Neuronal stem cell (in vitro differentiated cells): ENCODE measurements around the gene UNC13A.

Experiments
- DNase-seq: peaks from one replicate; pipeline ENCODE4 v3.0.0-alpha.2; 2013; ENCODE audit warnings: low spot score
- H2AFZ ChIP-seq: one replicate; pipeline ENCODE4 v1.6.1; 2013; ENCODE audit warnings: mild to moderate bottlenecking, low read length, inconsistent platforms
- H2AK5ac ChIP-seq: 2 replicates; pipeline ENCODE4 v1.6.1; 2013; ENCODE audit warnings: low read depth, mild to moderate bottlenecking, inconsistent platforms, low read length, moderate library complexity, mixed read lengths
- H2BK120ac ChIP-seq: 2 replicates; pipeline ENCODE4 v1.6.1; 2013; ENCODE audit warnings: low read depth, mild to moderate bottlenecking, inconsistent platforms, low read length, moderate library complexity, mixed read lengths
- H2BK12ac ChIP-seq: one replicate; pipeline ENCODE4 v1.6.1; 2013; ENCODE audit warnings: low read length, inconsistent platforms
- H2BK15ac ChIP-seq: 2 replicates; pipeline ENCODE4 v1.6.1; 2013; ENCODE audit warnings: mild to moderate bottlenecking, low read length, inconsistent platforms, mixed read lengths
- H2BK5ac ChIP-seq: one replicate; pipeline ENCODE4 v1.6.1; 2013; ENCODE audit warnings: inconsistent platforms, mild to moderate bottlenecking, low read length, moderate library complexity
- H3K14ac ChIP-seq: one replicate; pipeline ENCODE4 v1.6.1; 2013; ENCODE audit warnings: low read length, inconsistent platforms
- H3K18ac ChIP-seq: 2 replicates; pipeline ENCODE4 v1.6.1; 2013; ENCODE audit warnings: low read length, inconsistent platforms
- H3K23ac ChIP-seq: 2 replicates; pipeline ENCODE4 v1.6.1; 2013; ENCODE audit warnings: low read depth, mild to moderate bottlenecking, mixed read lengths, low read length, inconsistent platforms; ENCODE audit not compliant: poor library complexity
- H3K27ac ChIP-seq: replicated peaks from 3 replicates; pipeline ENCODE4 v1.5.1; 2013; ENCODE audit warnings: low read length, inconsistent platforms
- H3K27me3 ChIP-seq, 3 experiments: 2 replicates each; pipeline ENCODE4 v1.6.1; 2013; ENCODE audit warnings: low read length in 3 of 3, mild to moderate bottlenecking in 2 of 3, inconsistent platforms in 1 of 3, low read depth in 1 of 3, mixed read lengths in 1 of 3, moderate library complexity in 1 of 3; ENCODE audit not compliant: control insufficient read depth in 3 of 3, insufficient read depth in 3 of 3
- H3K36me3 ChIP-seq, 2 donors: replicated peaks in 1 of 2; 2 replicates each; pipeline ENCODE4 v1.6.1; 2013; ENCODE audit warnings: low read length in 2 of 2; ENCODE audit not compliant: control insufficient read depth in 2 of 2, insufficient read depth in 2 of 2
- H3K4ac ChIP-seq: 2 replicates; pipeline ENCODE4 v1.6.1; 2013; ENCODE audit warnings: inconsistent platforms, mild to moderate bottlenecking, low read length, moderate library complexity
- H3K4me1 ChIP-seq, 2 donors: 1 replicate in 1 of 2; 2 replicates in 1 of 2; pipeline ENCODE4 v1.6.1; 2013; ENCODE audit warnings: low read length in 2 of 2, low read depth in 1 of 2; ENCODE audit not compliant: control insufficient read depth in 2 of 2, insufficient read depth in 1 of 2
- H3K4me2 ChIP-seq: one replicate; pipeline ENCODE4 v1.6.1; 2013; ENCODE audit warnings: mild to moderate bottlenecking, low read length, inconsistent platforms; ENCODE audit not compliant: insufficient read depth, poor library complexity, severe bottlenecking
- H3K4me3 ChIP-seq, 2 donors: 2 replicates each; pipeline ENCODE4 v1.5.1; 2013; ENCODE audit warnings: low read length in 2 of 2, mild to moderate bottlenecking in 2 of 2, inconsistent platforms in 1 of 2, moderate library complexity in 1 of 2
- H3K79me1 ChIP-seq: one replicate; pipeline ENCODE4 v1.6.1; 2013; ENCODE audit warnings: low read depth, mild to moderate bottlenecking, inconsistent platforms, low read length, moderate library complexity
- H3K9ac ChIP-seq: one replicate; pipeline ENCODE4 v1.6.1; 2013; ENCODE audit warnings: mild to moderate bottlenecking, low read depth, low read length, inconsistent platforms; ENCODE audit not compliant: poor library complexity
- H3K9me3 ChIP-seq, 2 donors: replicated peaks in 1 of 2; 2 replicates each; pipeline versions ENCODE3 to v1.6.1; 2013; ENCODE audit warnings: low read length in 2 of 2, mild to moderate bottlenecking in 2 of 2, inconsistent platforms in 1 of 2, low read depth in 1 of 2, mixed read lengths in 1 of 2, moderate library complexity in 1 of 2; ENCODE audit not compliant: control insufficient read depth in 2 of 2, insufficient read depth in 1 of 2
- H4K8ac ChIP-seq: one replicate; pipeline ENCODE4 v1.6.1; 2013; ENCODE audit warnings: low read depth, mild to moderate bottlenecking, inconsistent platforms, low read length, moderate library complexity
- H4K91ac ChIP-seq: one replicate; pipeline ENCODE4 v1.6.1; 2013; ENCODE audit warnings: low read length, low read depth, mild to moderate bottlenecking, inconsistent platforms; ENCODE audit not compliant: poor library complexity
- WGBS, 2 donors: extraction: QIAGEN DNeasy Blood & Tissue Kit; methylation state at CpG; one replicate each; pipeline ENCODE4 v1.1.7; 2013; ENCODE audit warnings: missing lambda C conversion rate in 2 of 2, mixed read lengths in 1 of 2; ENCODE audit not compliant: insufficient read length in 2 of 2, insufficient replicate concordance in 1 of 2; ENCODE audit errors: extremely low coverage in 2 of 2; 5-methylcytosine and 5-hydroxymethylcytosine counted together

The UNC13A gene

GRCh38 chr19:17560205-17560595 is 128.0 kb downstream of the UNC13A start:
- Histone ChIP-seq H3K9ac (no peak overlapping the region), H3K4ac (no peak overlapping the region), H3K14ac (no peak overlapping the region), H3K27ac (peak overlapping the region; percentile 81), H2AFZ (no peak overlapping the region), H3K23ac (no peak overlapping the region), H3K27me3 (no peaks in the 10 kb centered on the region), H3K79me1 (peaks cover 7% of the 10 kb centered on the region), H2BK15ac (no peak overlapping the region), H4K8ac (no peak overlapping the region), H2BK120ac (peak overlapping the region; percentile 52), H2AK5ac (peak overlapping the region; percentile 77), H4K91ac (no peak overlapping the region), H2BK5ac (peak overlapping the region; percentile 26), H3K4me1 (peaks cover 0 to 11% of the 10 kb centered on the region in 2 donors), H3K18ac (peak overlapping the region; percentile 76), H3K4me2 (no peak overlapping the region), H3K36me3 (peaks cover 19 to 66% of the 10 kb centered on the region in 2 donors), H3K9me3 (peaks cover 0 to 2% of the 10 kb centered on the region in 2 donors), H2BK12ac (no peak overlapping the region), H3K4me3 (no peak overlapping the region)
- DNase-seq, result no peak
- no CpG with 5 or more reads among the region's 14 CpGs for WGBS, 2 donors

GRCh38 chr19:17557466-17557865 is 130.7 kb downstream of the UNC13A start:
- Histone ChIP-seq H2BK120ac (no peak overlapping the region), H3K14ac (no peak overlapping the region), H3K23ac (no peak overlapping the region), H3K79me1 (peaks cover 7% of the 10 kb centered on the region), H3K4me2 (no peak overlapping the region), H3K4me1 (peaks cover 8 to 15% of the 10 kb centered on the region in 2 donors), H2BK12ac (no peak overlapping the region), H3K18ac (no peak overlapping the region), H4K8ac (no peak overlapping the region), H4K91ac (no peak overlapping the region), H3K4ac (no peak overlapping the region), H3K27me3 (no peaks in the 10 kb centered on the region), H2AK5ac (no peak overlapping the region), H3K27ac (no peak overlapping the region), H3K4me3 (no peak overlapping the region), H2AFZ (no peak overlapping the region), H2BK5ac (peak overlapping the region; percentile 39), H3K9ac (no peak overlapping the region), H3K36me3 (peaks cover 15 to 48% of the 10 kb centered on the region in 2 donors), H3K9me3 (peaks cover 0 to 2% of the 10 kb centered on the region in 2 donors), H2BK15ac (no peak overlapping the region)
- WGBS, 2 donors, result no CpG with 5 or more reads among the region's 9 CpGs
- no peak for DNase-seq

GRCh38 chr19:17556995-17557394 is 131.2 kb downstream of the UNC13A start:
- Histone ChIP-seq H3K4ac (no peak overlapping the region), H2BK5ac (no peak overlapping the region), H2BK15ac (no peak overlapping the region), H3K4me1 (peaks cover 8 to 15% of the 10 kb centered on the region in 2 donors), H3K9me3 (peaks cover 0 to 2% of the 10 kb centered on the region in 2 donors), H3K4me3 (peak overlapping the region in 1 of 2 donors; percentile 88), H4K8ac (no peak overlapping the region), H3K79me1 (peaks cover 7% of the 10 kb centered on the region), H3K18ac (no peak overlapping the region), H3K36me3 (peaks cover 13 to 44% of the 10 kb centered on the region in 2 donors), H3K4me2 (no peak overlapping the region), H3K14ac (no peak overlapping the region), H2BK12ac (no peak overlapping the region), H3K9ac (no peak overlapping the region), H3K23ac (no peak overlapping the region), H2AFZ (no peak overlapping the region), H2BK120ac (no peak overlapping the region), H3K27me3 (no peaks in the 10 kb centered on the region), H4K91ac (no peak overlapping the region), H3K27ac (no peak overlapping the region), H2AK5ac (no peak overlapping the region)
- no peak for DNase-seq
- no CpG with 5 or more reads among the region's 7 CpGs for WGBS, 2 donors

GRCh38 chr19:17555929-17556813 is 132.0 kb downstream of the UNC13A start:
- peaks cover 7% of the 10 kb centered on the region for H3K79me1 ChIP-seq
- H3K36me3 ChIP-seq, result peaks cover 10 to 35% of the 10 kb centered on the region in 2 donors
- peak overlapping the region; percentile 98 for H3K9ac ChIP-seq
- peak overlapping the region; percentile 97 for H3K14ac ChIP-seq
- H4K91ac ChIP-seq, result peak overlapping the region; percentile 53
- H2BK12ac ChIP-seq, result peak overlapping the region; percentile 90
- peak overlapping the region; percentile 91 for H2BK15ac ChIP-seq
- peak overlapping the region; percentile 47 for H2BK120ac ChIP-seq
- no CpG with 5 or more reads among the region's 46 CpGs for WGBS, 2 donors
- H4K8ac ChIP-seq, result no peak overlapping the region
- H2AFZ ChIP-seq, result peak overlapping the region; percentile 92
- H2AK5ac ChIP-seq, result peak overlapping the region; percentile 98
- peaks cover 8 to 15% of the 10 kb centered on the region in 2 donors for H3K4me1 ChIP-seq
- DNase-seq, result peak; percentile 27
- peak overlapping the region; percentile 88 to 99 for H3K4me3 ChIP-seq
- no peak overlapping the region for H3K27ac ChIP-seq
- peaks cover 0 to 2% of the 10 kb centered on the region in 2 donors for H3K9me3 ChIP-seq
- no peak overlapping the region for H3K4ac ChIP-seq
- H3K27me3 ChIP-seq, result no peaks in the 10 kb centered on the region
- H2BK5ac ChIP-seq, result peak overlapping the region; percentile 93
- peak overlapping the region; percentile 98 for H3K18ac ChIP-seq
- peak overlapping the region; percentile 99 for H3K23ac ChIP-seq
- H3K4me2 ChIP-seq, result peak overlapping the region; percentile 98
